GM12801 (cell line): Measurements from ENCODE around the gene SMIM11.
"Not testable (repeated sequence)": the region's sequence is repeated elsewhere in the genome, so short reads cannot be mapped to it uniquely, and the experiment has no call there.

Source experiments
- CTCF ChIP-seq: IDR thresholded peaks from one replicate; pipeline ENCODE4 v1.5.1; 2011; ENCODE audit warnings: control low read depth; ENCODE audit not compliant: insufficient read length; ENCODE audit errors: extremely low read depth

SMIM11 gene

GRCh38 chr21:34374940-34375618 is at the start of gene SMIM11:
Gene SMIM11, plus strand, starts transcription at chr21:34375507. Its CDS starts 3,998 bp downstream, at chr21:34379505.
- TF ChIP-seq CTCF: not testable (repeated sequence)

GRCh38 chr21:34330055-34330454 is 45.3 kb upstream of the SMIM11 start:
- TF ChIP-seq CTCF: no peak

GRCh38 chr21:34331726-34332125 is 43.6 kb upstream of the SMIM11 start:
- TF ChIP-seq CTCF: no peak

GRCh38 chr21:34332347-34332746 is 43.0 kb upstream of the SMIM11 start:
- TF ChIP-seq CTCF: no peak

GRCh38 chr21:34333121-34333739 is 42.1 kb upstream of the SMIM11 start:
- no peak for TF ChIP-seq CTCF

GRCh38 chr21:34335316-34335715 is 40.0 kb upstream of the SMIM11 start:
- TF ChIP-seq CTCF: no peak

- TF ChIP-seq CTCF: no peak
Measured at GRCh38 chr21:34336245-34336644, 39.1 kb upstream of the SMIM11 start.
